Lower leg skin (tissue), 3 donors: ENCODE measurements around the gene PCDHGA4.

Experiments
- CTCF ChIP-seq, 3 donors: fragments of 450-650 bp; IDR thresholded peaks; one replicate each; pipeline ENCODE4 v1.5.1; 2016; ENCODE audit warnings: antibody characterized with exemption in 3 of 3, mild to moderate bottlenecking in 3 of 3, moderate library complexity in 2 of 3
- POLR2A ChIP-seq, 2 donors: fragments of 450-650 bp; IDR thresholded peaks; one replicate each; pipeline ENCODE4 v1.6.1; 2016 to 2017; ENCODE audit warnings: antibody characterized with exemption in 2 of 2, mild to moderate bottlenecking in 1 of 2, moderate library complexity in 1 of 2

GRCh38 chr5:141356133-141356532, 1.3 kb downstream of the PCDHGA4 start:
- TF ChIP-seq CTCF (IDR thresholded peaks at IDR 0.05) (no peak), POLR2A (IDR thresholded peaks at IDR 0.05) (no peak)
